RWPE2 (cell line): ENCODE results near the gene URM1.
A peak's percentile ranks its signal among the peaks of the same experiment; 100 is the strongest.

Experiments used
- ATAC-seq: fragments of 200-7000 bp; cut with Tn5 transposase; 3 replicates; pipeline ENCODE4 v1.9.1; 2021; ENCODE audit warnings: low read depth
- DNase-seq: peaks from one replicate; pipeline ENCODE4 v3.0.0-alpha.2; 2020; ENCODE audit warnings: low spot score
- H3K27ac ChIP-seq: fragments of 450-650 bp; 2 replicates; pipeline ENCODE4 v1.5.1; 2017; ENCODE audit warnings: mild to moderate bottlenecking; ENCODE audit not compliant: poor library complexity, severe bottlenecking
- H3K27me3 ChIP-seq: fragments of 250-450 bp; sonication (Bioruptor Pico); 2 replicates; pipeline ENCODE4 v1.5.1; 2021; ENCODE audit warnings: mild to moderate bottlenecking, moderate library complexity; ENCODE audit not compliant: insufficient read depth, poor library complexity, severe bottlenecking
- H3K36me3 ChIP-seq: fragments of 250-450 bp; sonication (Bioruptor Pico); 2 replicates; pipeline ENCODE4 v1.5.1; 2020; ENCODE audit warnings: low read depth, mild to moderate bottlenecking, moderate library complexity
- H3K4me1 ChIP-seq: fragments of 250-450 bp; sonication (Bioruptor Pico); 2 replicates; pipeline ENCODE4 v1.5.1; 2021; ENCODE audit warnings: mild to moderate bottlenecking, moderate library complexity; ENCODE audit not compliant: insufficient read depth, poor library complexity, severe bottlenecking
- H3K4me3 ChIP-seq: fragments of 250-450 bp; sonication (Bioruptor Pico); 2 replicates; pipeline ENCODE4 v1.5.1; 2021; ENCODE audit warnings: mild to moderate bottlenecking, moderate library complexity; ENCODE audit not compliant: severe bottlenecking
- H3K9me3 ChIP-seq: fragments of 250-450 bp; sonication (Bioruptor Pico); 2 replicates; pipeline ENCODE4 v1.5.1; 2021; ENCODE audit warnings: mild to moderate bottlenecking, moderate library complexity; ENCODE audit not compliant: severe bottlenecking
- TF ChIP-seq, protein P1 (sequence below): fragments of 450-650 bp; IDR thresholded peaks from one replicate; pipeline ENCODE4 v1.5.1; 2017; ENCODE audit warnings: mild to moderate bottlenecking, moderate library complexity; ENCODE audit not compliant: poor library complexity, severe bottlenecking

Gene URM1

DNA sequence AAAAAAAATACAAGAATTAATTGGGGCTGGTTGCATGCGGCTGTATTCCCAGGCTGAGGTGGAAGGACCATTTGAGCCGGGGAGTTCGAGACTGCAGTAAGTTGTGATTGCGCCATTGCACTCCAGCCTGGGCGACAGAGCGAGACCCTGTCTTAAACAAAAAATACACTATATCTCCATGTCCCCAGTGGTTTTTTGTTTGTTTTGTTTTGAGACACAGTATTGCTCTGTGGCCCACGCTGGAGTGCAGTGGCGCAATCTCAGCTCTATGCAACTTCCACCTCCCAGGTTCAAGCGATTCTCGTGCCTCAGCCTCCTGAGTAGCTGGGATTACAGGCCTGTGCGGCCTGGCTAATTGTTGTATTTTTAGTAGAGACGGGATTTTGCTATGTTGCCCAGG is 47.4 kb upstream of the URM1 start:
- H3K4me3 ChIP-seq: peak overlapping the region; percentile 96
- no peak for ATAC-seq

DNA sequence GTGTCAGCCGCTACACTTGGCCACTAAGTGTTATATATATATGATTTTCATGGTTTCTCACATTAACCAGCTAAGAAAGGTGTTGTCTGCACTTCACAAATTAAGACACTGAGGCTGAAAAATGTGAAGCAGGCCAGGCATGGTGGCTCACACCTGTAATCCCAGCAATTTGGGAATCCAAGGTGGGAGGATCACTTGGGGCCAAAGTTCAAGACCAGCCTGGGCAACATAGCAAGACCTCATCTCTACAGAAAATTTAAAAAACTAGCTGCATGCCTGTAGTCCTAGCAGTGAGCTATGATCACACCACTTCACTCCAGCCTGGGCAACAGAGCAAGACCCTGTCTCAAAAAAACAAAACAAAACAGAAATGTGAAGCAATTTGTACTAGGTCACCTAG is 46.8 kb upstream of the URM1 start:
- TF ChIP-seq, protein P1, sequence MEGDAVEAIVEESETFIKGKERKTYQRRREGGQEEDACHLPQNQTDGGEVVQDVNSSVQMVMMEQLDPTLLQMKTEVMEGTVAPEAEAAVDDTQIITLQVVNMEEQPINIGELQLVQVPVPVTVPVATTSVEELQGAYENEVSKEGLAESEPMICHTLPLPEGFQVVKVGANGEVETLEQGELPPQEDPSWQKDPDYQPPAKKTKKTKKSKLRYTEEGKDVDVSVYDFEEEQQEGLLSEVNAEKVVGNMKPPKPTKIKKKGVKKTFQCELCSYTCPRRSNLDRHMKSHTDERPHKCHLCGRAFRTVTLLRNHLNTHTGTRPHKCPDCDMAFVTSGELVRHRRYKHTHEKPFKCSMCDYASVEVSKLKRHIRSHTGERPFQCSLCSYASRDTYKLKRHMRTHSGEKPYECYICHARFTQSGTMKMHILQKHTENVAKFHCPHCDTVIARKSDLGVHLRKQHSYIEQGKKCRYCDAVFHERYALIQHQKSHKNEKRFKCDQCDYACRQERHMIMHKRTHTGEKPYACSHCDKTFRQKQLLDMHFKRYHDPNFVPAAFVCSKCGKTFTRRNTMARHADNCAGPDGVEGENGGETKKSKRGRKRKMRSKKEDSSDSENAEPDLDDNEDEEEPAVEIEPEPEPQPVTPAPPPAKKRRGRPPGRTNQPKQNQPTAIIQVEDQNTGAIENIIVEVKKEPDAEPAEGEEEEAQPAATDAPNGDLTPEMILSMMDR: no peak

More for the DNA sequence above, 47.4 kb upstream of the URM1 start:
- Histone ChIP-seq H3K4me1 (peaks cover 4% of the 10 kb centered on the region), H3K9me3 (no peaks in the 10 kb centered on the region), H3K27me3 (no peaks in the 10 kb centered on the region), H3K36me3 (peaks cover 41% of the 10 kb centered on the region), H3K27ac (peak overlapping the region; percentile 67)
- no peak for DNase-seq
- TF ChIP-seq, protein P1: no peak

DNA sequence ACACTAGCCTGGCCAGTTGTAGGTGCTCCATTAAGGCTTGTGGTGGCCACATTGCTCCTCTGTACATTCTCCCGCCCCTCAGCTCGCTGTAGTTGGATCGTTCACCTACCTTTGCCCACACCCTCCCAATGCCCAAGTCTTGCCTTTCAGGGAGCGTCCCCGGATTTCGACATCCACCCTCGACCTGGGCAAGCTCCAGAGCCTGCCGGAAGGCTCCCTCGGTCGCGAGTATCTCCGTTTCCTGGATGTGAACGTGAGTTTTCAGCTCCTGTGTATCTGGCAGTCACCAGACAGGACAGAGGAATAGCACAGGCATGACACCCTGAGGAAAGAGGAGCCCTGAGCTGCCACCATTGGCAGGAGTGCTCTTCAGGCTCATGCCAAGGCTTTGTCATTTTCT is 45.5 kb upstream of the URM1 start:
- DNase-seq: no peak
- no peak for ATAC-seq
- no peaks in the 10 kb centered on the region for H3K27me3 ChIP-seq
- peaks cover 12% of the 10 kb centered on the region for H3K4me1 ChIP-seq
- H3K9me3 ChIP-seq: no peaks in the 10 kb centered on the region
- TF ChIP-seq, protein P1: no peak
- no peak overlapping the region for H3K4me3 ChIP-seq
- no peak overlapping the region for H3K27ac ChIP-seq
- peaks cover 43% of the 10 kb centered on the region for H3K36me3 ChIP-seq

More for the DNA sequence above, 46.8 kb upstream of the URM1 start:
- DNase-seq: no peak
- Histone ChIP-seq H3K36me3 (peaks cover 43% of the 10 kb centered on the region), H3K4me1 (peaks cover 10% of the 10 kb centered on the region), H3K27ac (no peak overlapping the region), H3K4me3 (no peak overlapping the region), H3K9me3 (no peaks in the 10 kb centered on the region), H3K27me3 (no peaks in the 10 kb centered on the region)
- no peak for ATAC-seq

DNA sequence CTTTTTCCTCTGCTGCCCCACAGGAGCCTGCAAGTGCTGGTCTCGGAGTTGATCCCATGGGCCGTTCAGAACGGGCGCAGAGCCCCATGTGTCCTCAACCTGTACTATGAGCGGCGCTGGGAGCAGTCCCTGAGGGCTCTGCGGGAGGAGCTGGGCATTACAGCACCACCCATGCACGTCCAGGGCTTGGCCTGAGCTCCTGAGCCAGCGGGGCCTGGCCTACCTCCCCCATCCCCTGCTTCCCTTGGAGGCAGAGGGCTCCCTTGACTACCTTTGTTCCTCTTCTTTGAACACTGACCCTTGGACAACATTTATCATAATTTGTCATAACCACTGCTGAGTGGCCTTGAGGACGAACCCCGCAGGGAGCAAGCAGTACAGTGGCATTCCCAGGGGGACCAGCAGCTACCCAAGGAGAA is 37.7 kb upstream of the URM1 start:
- Histone ChIP-seq H3K9me3 (no peaks in the 10 kb centered on the region), H3K36me3 (peaks cover 11% of the 10 kb centered on the region; the same call in 1 of the 2 replicates), H3K4me3 (no peak overlapping the region), H3K27me3 (no peaks in the 10 kb centered on the region), H3K27ac (no peak overlapping the region), H3K4me1 (peaks cover 12% of the 10 kb centered on the region)
- DNase-seq (no peak), ATAC-seq (no peak)
- TF ChIP-seq, protein P1: no peak

DNA sequence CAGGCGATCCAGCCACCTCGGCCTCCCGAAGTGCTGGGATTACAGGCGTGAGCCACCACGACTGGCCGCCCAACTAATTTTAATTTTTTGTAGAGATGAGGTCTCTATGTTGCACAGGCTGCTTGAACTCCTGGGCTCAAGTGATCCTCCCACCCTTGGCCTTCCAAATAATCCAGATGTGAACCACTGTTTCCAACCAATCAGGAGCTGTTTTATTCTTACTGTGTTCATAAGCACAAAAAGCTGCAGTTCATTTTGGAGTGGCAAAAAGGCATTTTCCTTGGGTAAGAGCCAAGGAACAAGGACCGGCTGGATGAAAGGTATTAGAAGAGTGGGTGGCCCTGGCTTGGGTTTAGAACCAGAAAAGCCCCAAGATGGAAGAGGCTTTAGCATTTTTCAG is 36.0 kb upstream of the URM1 start:
- Histone ChIP-seq H3K9me3 (no peaks in the 10 kb centered on the region), H3K27me3 (no peaks in the 10 kb centered on the region), H3K36me3 (0 out of 2 replicates have a peak, but pooled peaks cover 3% of the 10 kb centered on the region), H3K27ac (no peak overlapping the region), H3K4me1 (no peaks in the 10 kb centered on the region), H3K4me3 (no peak overlapping the region)
- DNase-seq: no peak
- ATAC-seq: no peak
- TF ChIP-seq, protein P1: no peak
